NCI-H2107 treated with DMSO at 0.1 percent for 48 hours (cell line): ENCODE measurements around the gene KCNK18.

Source experiments
- DNase-seq: peaks from one replicate; lab custom pipeline; 2025; ENCODE audit not compliant: unreplicated experiment; lab: John Stamatoyannopoulos, UW

KCNK18 gene

GRCh38 chr10:117249493-117250093 is 52.3 kb downstream of the KCNK18 start:
- DNase-seq = no peak

GRCh38 chr10:117250411-117250810 is 53.1 kb downstream of the KCNK18 start:
- no peak for DNase-seq

- no peak for DNase-seq
These were observed 56.6 kb downstream of the KCNK18 start for GRCh38 chr10:117253908-117254307.

GRCh38 chr10:117254338-117254737 is 57.0 kb downstream of the KCNK18 start:
- no peak for DNase-seq

- DNase-seq = no peak
These were observed 57.8 kb downstream of the KCNK18 start for GRCh38 chr10:117254774-117255735.

GRCh38 chr10:117255835-117256460 is 58.7 kb downstream of the KCNK18 start:
- DNase-seq = no peak

GRCh38 chr10:117256910-117257309 is 59.6 kb downstream of the KCNK18 start:
- DNase-seq = no peak

GRCh38 chr10:117257721-117258120 is 60.4 kb downstream of the KCNK18 start:
- DNase-seq = no peak

- DNase-seq = no peak
These were observed 62.0 kb downstream of the KCNK18 start for GRCh38 chr10:117259279-117259678.
